BLaER1 (cell line): ENCODE results near the gene DPP7.
"Not testable (repeated sequence)": the region's sequence is repeated elsewhere in the genome, so short reads cannot be mapped to it uniquely, and the experiment has no call there.

Experiments
- H3K27ac ChIP-seq: shearing (Covaris generic); formaldehyde crosslinking; 2 replicates; pipeline ENCODE4 v1.8.1; 2022
- H3K27me3 ChIP-seq: shearing (Covaris generic); formaldehyde crosslinking; 2 replicates; pipeline ENCODE4 v1.8.1; 2022
- H3K36me3 ChIP-seq: shearing (Covaris generic); formaldehyde crosslinking; 2 replicates; pipeline ENCODE4 v1.8.1; 2022
- H3K4me1 ChIP-seq: shearing (Covaris generic); formaldehyde crosslinking; 2 replicates; pipeline ENCODE4 v1.8.1; 2022
- H3K4me2 ChIP-seq: shearing (Covaris generic); formaldehyde crosslinking; 2 replicates; pipeline ENCODE4 v1.8.1; 2022
- H3K4me3 ChIP-seq: shearing (Covaris generic); formaldehyde crosslinking; 2 replicates; pipeline ENCODE4 v1.8.1; 2022
- H3K9ac ChIP-seq: shearing (Covaris generic); formaldehyde crosslinking; 2 replicates; pipeline ENCODE4 v1.8.1; 2022
- H3K9me3 ChIP-seq: shearing (Covaris generic); formaldehyde crosslinking; 2 replicates; pipeline ENCODE4 v1.8.1; 2022
- H4K20me1 ChIP-seq: shearing (Covaris generic); formaldehyde crosslinking; 2 replicates; pipeline ENCODE4 v1.8.1; 2022
- Cebpa-rat ChIP-seq: shearing (Covaris generic); IDR thresholded peaks from 2 replicates; pipeline ENCODE4 v1.8.1; 2022

Gene DPP7

GRCh38 chr9:137140151-137141012 lies 25.8 kb upstream of the DPP7 start:
- no peak for TF ChIP-seq Cebpa-rat
- peaks cover 74% of the 10 kb centered on the region for H3K27me3 ChIP-seq
- peaks cover 32% of the 10 kb centered on the region for H3K4me1 ChIP-seq
- H3K4me3 ChIP-seq = no peak overlapping the region
- no peak overlapping the region for H3K4me2 ChIP-seq
- no peak overlapping the region for H3K9ac ChIP-seq
- no peak overlapping the region for H3K27ac ChIP-seq
- H3K9me3 ChIP-seq = no peaks in the 10 kb centered on the region
- no peaks in the 10 kb centered on the region for H3K36me3 ChIP-seq
- H4K20me1 ChIP-seq = peaks cover 36% of the 10 kb centered on the region

GRCh38 chr9:137139468-137140150 lies 25.1 kb upstream of the DPP7 start:
- Histone ChIP-seq H3K4me3 (no peak overlapping the region), H4K20me1 (peaks cover 36% of the 10 kb centered on the region), H3K27me3 (peaks cover 82% of the 10 kb centered on the region), H3K4me2 (peak overlapping the region; percentile 74), H3K36me3 (no peaks in the 10 kb centered on the region), H3K4me1 (peaks cover 32% of the 10 kb centered on the region), H3K27ac (no peak overlapping the region), H3K9ac (no peak overlapping the region), H3K9me3 (no peaks in the 10 kb centered on the region)
- no peak for TF ChIP-seq Cebpa-rat

- Histone ChIP-seq H3K27me3 (peaks cover 88% of the 10 kb centered on the region), H3K4me2 (peak within 1 kb of the TSS; percentile 74), H3K9ac (no peak within 1 kb of the TSS), H3K4me3 (no peak within 1 kb of the TSS), H3K36me3 (no peaks in the 10 kb centered on the region), H4K20me1 (peaks cover 36% of the 10 kb centered on the region), H3K4me1 (peaks cover 32% of the 10 kb centered on the region), H3K9me3 (no peaks in the 10 kb centered on the region), H3K27ac (no peak within 1 kb of the TSS)
- no peak for TF ChIP-seq Cebpa-rat
Observed at GRCh38 chr9:137138722-137139467, 24.4 kb upstream of the DPP7 start, which contains the start of gene GRIN1. GRIN1 (plus strand) TSS chr9:137139154; CDS start chr9:137139487, 333 bp downstream.

- peaks cover 82% of the 10 kb centered on the region for H3K27me3 ChIP-seq
- no peak overlapping the region for H3K4me3 ChIP-seq
- H4K20me1 ChIP-seq = peaks cover 36% of the 10 kb centered on the region
- TF ChIP-seq Cebpa-rat = no peak
- H3K36me3 ChIP-seq = no peaks in the 10 kb centered on the region
- H3K9ac ChIP-seq = no peak overlapping the region
- peak overlapping the region; percentile 74 for H3K4me2 ChIP-seq
- H3K9me3 ChIP-seq = no peaks in the 10 kb centered on the region
- H3K4me1 ChIP-seq = peaks cover 26% of the 10 kb centered on the region
- H3K27ac ChIP-seq = no peak overlapping the region
Observed at GRCh38 chr9:137138058-137138721, 23.7 kb upstream of the DPP7 start.

GRCh38 chr9:137136881-137137607 lies 22.5 kb upstream of the DPP7 start:
- Histone ChIP-seq H3K27me3 (peaks cover 79% of the 10 kb centered on the region), H3K4me2 (no peak overlapping the region), H3K36me3 (no peaks in the 10 kb centered on the region), H3K9ac (no peak overlapping the region), H3K4me3 (no peak overlapping the region), H3K27ac (no peak overlapping the region), H3K9me3 (no peaks in the 10 kb centered on the region), H4K20me1 (peaks cover 36% of the 10 kb centered on the region), H3K4me1 (peaks cover 26% of the 10 kb centered on the region)
- no peak for TF ChIP-seq Cebpa-rat

- Histone ChIP-seq H3K4me2 (no peak overlapping the region), H3K27ac (no peak overlapping the region)
- no peak for TF ChIP-seq Cebpa-rat
Observed at GRCh38 chr9:137136261-137136880, 21.8 kb upstream of the DPP7 start.

GRCh38 chr9:137135154-137135553 lies 20.6 kb upstream of the DPP7 start:
- H3K4me2 ChIP-seq, H3K4me3 ChIP-seq, H3K27ac ChIP-seq, H3K9ac ChIP-seq, H3K36me3 ChIP-seq, H3K9me3 ChIP-seq: not testable (repeated sequence)
- peaks cover 61% of the 10 kb centered on the region for H3K27me3 ChIP-seq
- H4K20me1 ChIP-seq = peaks cover 24% of the 10 kb centered on the region
- H3K4me1 ChIP-seq = peaks cover 40% of the 10 kb centered on the region

More at GRCh38 chr9:137136261-137136880, 21.8 kb upstream of the DPP7 start:
- no peak overlapping the region for H3K9ac ChIP-seq
- no peak overlapping the region for H3K4me3 ChIP-seq
- no peaks in the 10 kb centered on the region for H3K9me3 ChIP-seq
- no peaks in the 10 kb centered on the region for H3K36me3 ChIP-seq
- peaks cover 30% of the 10 kb centered on the region for H3K4me1 ChIP-seq
- H3K27me3 ChIP-seq = peaks cover 72% of the 10 kb centered on the region
- H4K20me1 ChIP-seq = peaks cover 33% of the 10 kb centered on the region

GRCh38 chr9:137134191-137134590 lies 19.7 kb upstream of the DPP7 start:
- no peaks in the 10 kb centered on the region for H3K9me3 ChIP-seq
- peaks cover 41% of the 10 kb centered on the region for H3K4me1 ChIP-seq
- H3K9ac ChIP-seq = no peak overlapping the region
- H3K27me3 ChIP-seq = peaks cover 52% of the 10 kb centered on the region
- no peaks in the 10 kb centered on the region for H3K36me3 ChIP-seq
- no peak overlapping the region for H3K4me2 ChIP-seq
- H3K27ac ChIP-seq = no peak overlapping the region
- no peak for TF ChIP-seq Cebpa-rat
- no peak overlapping the region for H3K4me3 ChIP-seq
- peaks cover 15% of the 10 kb centered on the region for H4K20me1 ChIP-seq
